Liver (tissue), 9 donors: ENCODE measurements around the gene PGR. TPM values are rescaled to one million over a fixed set of nuclear protein-coding genes. Genes with fewer than 3 reads are reported as not detected.

Experiments
- DNase-seq: peaks from one replicate; pipeline ENCODE4 v3.0.0-alpha.2; 2017; ENCODE audit warnings: low spot score
- H3K27ac ChIP-seq, 2 donors: one replicate each; pipeline ENCODE4 v1.7.0; 2013; ENCODE audit warnings: inconsistent platforms in 2 of 2, low read length in 2 of 2, control low read depth in 1 of 2, low read depth in 1 of 2, mild to moderate bottlenecking in 1 of 2
- H3K27me3 ChIP-seq, 4 donors: one replicate each; pipeline versions ENCODE4 v1.6.1 to v1.7.0; 2013; ENCODE audit warnings: low read length in 3 of 4, inconsistent platforms in 1 of 4, mild to moderate bottlenecking in 1 of 4, moderate library complexity in 1 of 4; ENCODE audit not compliant: control insufficient read depth in 4 of 4, insufficient read depth in 4 of 4
- H3K36me3 ChIP-seq, 4 donors: one replicate each; pipeline versions ENCODE4 v1.6.1 to v1.7.0; 2013; ENCODE audit warnings: low read length in 3 of 4, mild to moderate bottlenecking in 3 of 4, low read depth in 1 of 4, moderate library complexity in 1 of 4; ENCODE audit not compliant: control insufficient read depth in 4 of 4, insufficient read depth in 3 of 4
- H3K4me1 ChIP-seq, 4 donors: one replicate each; pipeline versions ENCODE4 v1.6.1 to v1.7.0; 2013; ENCODE audit warnings: low read length in 3 of 4, mild to moderate bottlenecking in 3 of 4, moderate library complexity in 1 of 4; ENCODE audit not compliant: control insufficient read depth in 4 of 4, insufficient read depth in 4 of 4
- H3K4me3 ChIP-seq, 3 donors: one replicate each; pipeline versions ENCODE4 v1.6.1 to v1.7.0; 2013; ENCODE audit warnings: low read length in 3 of 3, control low read depth in 1 of 3, low read depth in 1 of 3, mild to moderate bottlenecking in 1 of 3
- H3K9ac ChIP-seq, 2 donors: one replicate each; pipeline ENCODE4 v1.7.0; 2013; ENCODE audit warnings: low read length in 2 of 2, mild to moderate bottlenecking in 2 of 2, moderate library complexity in 2 of 2, control low read depth in 1 of 2, low read depth in 1 of 2
- H3K9me3 ChIP-seq, 4 donors: one replicate each; pipeline versions ENCODE4 v1.6.1 to v1.7.0; 2013; ENCODE audit warnings: low read length in 3 of 4; ENCODE audit not compliant: control insufficient read depth in 4 of 4
- EGR1 ChIP-seq, 2 donors: IDR thresholded peaks; 2 replicates each; pipeline ENCODE4 v1.6.1; 2016 to 2018; ENCODE audit warnings: antibody characterized with exemption in 2 of 2, low read depth in 2 of 2
- FOXA1 ChIP-seq: IDR thresholded peaks from 2 replicates; pipeline ENCODE4 v1.6.1; 2016; ENCODE audit warnings: antibody characterized with exemption
- FOXA2 ChIP-seq: IDR thresholded peaks from 2 replicates; pipeline ENCODE4 v1.6.1; 2016; ENCODE audit warnings: antibody characterized with exemption
- GABPA ChIP-seq, 2 donors: IDR thresholded peaks in 1 of 2; conservative IDR thresholded peaks in 1 of 2; 2 replicates each; pipeline ENCODE4 v1.6.1; 2016; ENCODE audit warnings: antibody characterized with exemption in 2 of 2, mild to moderate bottlenecking in 1 of 2, moderate library complexity in 1 of 2
- HNF4A ChIP-seq, 2 donors: conservative IDR thresholded peaks; 2 replicates each; pipeline ENCODE4 v1.6.1; 2016; ENCODE audit warnings: antibody characterized with exemption in 2 of 2, mild to moderate bottlenecking in 2 of 2
- HNF4G ChIP-seq: IDR thresholded peaks from 2 replicates; pipeline ENCODE4 v1.6.1; 2016; ENCODE audit warnings: antibody characterized with exemption
- JUND ChIP-seq, 2 donors: IDR thresholded peaks; 2 replicates each; pipeline ENCODE4 v1.6.1; 2016; ENCODE audit warnings: antibody characterized with exemption in 2 of 2
- RXRA ChIP-seq, 2 donors: IDR thresholded peaks; 2 replicates each; pipeline ENCODE4 v1.6.1; 2017 to 2018; ENCODE audit warnings: antibody characterized with exemption in 2 of 2, mild to moderate bottlenecking in 1 of 2
- SP1 ChIP-seq: IDR thresholded peaks from 2 replicates; pipeline ENCODE4 v1.6.1; 2018; ENCODE audit warnings: antibody characterized with exemption, mild to moderate bottlenecking
- TAF1 ChIP-seq: conservative IDR thresholded peaks from 2 replicates; pipeline ENCODE4 v1.6.1; 2016; ENCODE audit warnings: antibody characterized with exemption, mild to moderate bottlenecking
- YY1 ChIP-seq: IDR thresholded peaks from 2 replicates; pipeline ENCODE4 v1.6.1; 2016; ENCODE audit warnings: antibody characterized with exemption, mild to moderate bottlenecking
- WGBS: extraction: QIAGEN DNeasy Blood & Tissue Kit; methylation state at CpG from one replicate; pipeline ENCODE4 v1.1.7; 2013; 5-methylcytosine and 5-hydroxymethylcytosine counted together
- polyA plus RNA-seq, 2 donors: library from polyadenylated mRNA; stranded (reverse) in 1 of 2; unstranded in 1 of 2; fragments of 200-250 nt in 1 of 2; fragments of >200 nt in 1 of 2; fragmentation: Nextera tagmentation in 1 of 2; extraction: Ambion mirVana in 1 of 2; gene quantifications; one replicate each; pipeline versions ENCODE4 v1.2.1 to v1.2.3, GENCODE V29; 2013 to 2015
- total RNA-seq, 2 donors: library from RNA; depleted of rRNA; stranded (reverse); fragments of >200 nt; gene quantifications; one replicate each; pipeline ENCODE4 v1.2.3, GENCODE V29; 2014
- TF ChIP-seq, protein P1 (sequence below): IDR thresholded peaks from 2 replicates; pipeline ENCODE4 v1.6.1; 2016; ENCODE audit warnings: antibody characterized with exemption
- TF ChIP-seq, protein P2 (sequence below): fragments of 150-350 bp; IDR thresholded peaks from 2 replicates; pipeline ENCODE4 v1.5.1; 2017; ENCODE audit warnings: improper control_type of control experiment, low read depth, low read length; ENCODE audit not compliant: missing input control
- TF ChIP-seq, protein P3 (sequence below): IDR thresholded peaks from 2 replicates; pipeline ENCODE4 v1.6.1; 2016; ENCODE audit warnings: antibody characterized with exemption
- donor health status: healthy.
- donor health status: healthy.
- donor health status: healthy.
- donor health status: healthy.
- donor health status: healthy.

PGR gene
- total and polyA plus RNA-seq, 4 donors: 0.04 to 0.17 (median 0.16) TPM; not detected in 1

DNA sequence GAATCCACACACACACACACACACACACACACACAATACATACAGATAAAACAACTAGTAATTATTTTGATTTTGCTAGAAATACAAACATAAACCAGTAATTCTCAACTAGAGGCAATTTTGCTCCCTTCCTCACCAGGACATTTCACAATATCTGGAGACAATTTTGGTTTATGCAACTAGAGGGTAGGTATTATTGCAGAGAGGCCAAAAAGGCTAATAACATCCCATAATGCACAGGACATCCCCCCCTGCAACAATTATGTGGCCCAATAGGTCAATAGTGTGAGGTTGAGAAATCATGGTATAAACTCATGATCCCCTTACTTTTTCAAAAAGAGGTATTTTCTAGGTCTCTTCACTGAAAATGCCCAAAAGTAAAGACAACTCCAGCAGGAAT lies 29.0 kb downstream of the PGR start:
- Histone ChIP-seq H3K9ac (no peak overlapping the region), H3K4me1 (no peaks in the 10 kb centered on the region), H3K4me3 (no peak overlapping the region), H3K27ac (no peak overlapping the region), H3K9me3 (no peaks in the 10 kb centered on the region), H3K27me3 (no peaks in the 10 kb centered on the region), H3K36me3 (no peaks in the 10 kb centered on the region)
- TF ChIP-seq RXRA (IDR thresholded peaks at IDR 0.05) (no peak), SP1 (no peak), YY1 (no peak), JUND (IDR thresholded peaks at IDR 0.05) (no peak), GABPA (IDR thresholded peaks at IDR 0.05 in 1 of 2, conservative IDR thresholded peaks at IDR 0.05 in 1 of 2) (no peak), HNF4A (conservative IDR thresholded peaks at IDR 0.05) (no peak), HNF4G (no peak)
- TF ChIP-seq, protein P1, sequence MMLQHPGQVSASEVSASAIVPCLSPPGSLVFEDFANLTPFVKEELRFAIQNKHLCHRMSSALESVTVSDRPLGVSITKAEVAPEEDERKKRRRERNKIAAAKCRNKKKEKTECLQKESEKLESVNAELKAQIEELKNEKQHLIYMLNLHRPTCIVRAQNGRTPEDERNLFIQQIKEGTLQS: no peak
- TF ChIP-seq, protein P2, sequence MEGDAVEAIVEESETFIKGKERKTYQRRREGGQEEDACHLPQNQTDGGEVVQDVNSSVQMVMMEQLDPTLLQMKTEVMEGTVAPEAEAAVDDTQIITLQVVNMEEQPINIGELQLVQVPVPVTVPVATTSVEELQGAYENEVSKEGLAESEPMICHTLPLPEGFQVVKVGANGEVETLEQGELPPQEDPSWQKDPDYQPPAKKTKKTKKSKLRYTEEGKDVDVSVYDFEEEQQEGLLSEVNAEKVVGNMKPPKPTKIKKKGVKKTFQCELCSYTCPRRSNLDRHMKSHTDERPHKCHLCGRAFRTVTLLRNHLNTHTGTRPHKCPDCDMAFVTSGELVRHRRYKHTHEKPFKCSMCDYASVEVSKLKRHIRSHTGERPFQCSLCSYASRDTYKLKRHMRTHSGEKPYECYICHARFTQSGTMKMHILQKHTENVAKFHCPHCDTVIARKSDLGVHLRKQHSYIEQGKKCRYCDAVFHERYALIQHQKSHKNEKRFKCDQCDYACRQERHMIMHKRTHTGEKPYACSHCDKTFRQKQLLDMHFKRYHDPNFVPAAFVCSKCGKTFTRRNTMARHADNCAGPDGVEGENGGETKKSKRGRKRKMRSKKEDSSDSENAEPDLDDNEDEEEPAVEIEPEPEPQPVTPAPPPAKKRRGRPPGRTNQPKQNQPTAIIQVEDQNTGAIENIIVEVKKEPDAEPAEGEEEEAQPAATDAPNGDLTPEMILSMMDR: no peak
- TF ChIP-seq, protein P3, sequence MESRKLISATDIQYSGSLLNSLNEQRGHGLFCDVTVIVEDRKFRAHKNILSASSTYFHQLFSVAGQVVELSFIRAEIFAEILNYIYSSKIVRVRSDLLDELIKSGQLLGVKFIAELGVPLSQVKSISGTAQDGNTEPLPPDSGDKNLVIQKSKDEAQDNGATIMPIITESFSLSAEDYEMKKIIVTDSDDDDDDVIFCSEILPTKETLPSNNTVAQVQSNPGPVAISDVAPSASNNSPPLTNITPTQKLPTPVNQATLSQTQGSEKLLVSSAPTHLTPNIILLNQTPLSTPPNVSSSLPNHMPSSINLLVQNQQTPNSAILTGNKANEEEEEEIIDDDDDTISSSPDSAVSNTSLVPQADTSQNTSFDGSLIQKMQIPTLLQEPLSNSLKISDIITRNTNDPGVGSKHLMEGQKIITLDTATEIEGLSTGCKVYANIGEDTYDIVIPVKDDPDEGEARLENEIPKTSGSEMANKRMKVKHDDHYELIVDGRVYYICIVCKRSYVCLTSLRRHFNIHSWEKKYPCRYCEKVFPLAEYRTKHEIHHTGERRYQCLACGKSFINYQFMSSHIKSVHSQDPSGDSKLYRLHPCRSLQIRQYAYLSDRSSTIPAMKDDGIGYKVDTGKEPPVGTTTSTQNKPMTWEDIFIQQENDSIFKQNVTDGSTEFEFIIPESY: no peak
- no peak for DNase-seq

DNA sequence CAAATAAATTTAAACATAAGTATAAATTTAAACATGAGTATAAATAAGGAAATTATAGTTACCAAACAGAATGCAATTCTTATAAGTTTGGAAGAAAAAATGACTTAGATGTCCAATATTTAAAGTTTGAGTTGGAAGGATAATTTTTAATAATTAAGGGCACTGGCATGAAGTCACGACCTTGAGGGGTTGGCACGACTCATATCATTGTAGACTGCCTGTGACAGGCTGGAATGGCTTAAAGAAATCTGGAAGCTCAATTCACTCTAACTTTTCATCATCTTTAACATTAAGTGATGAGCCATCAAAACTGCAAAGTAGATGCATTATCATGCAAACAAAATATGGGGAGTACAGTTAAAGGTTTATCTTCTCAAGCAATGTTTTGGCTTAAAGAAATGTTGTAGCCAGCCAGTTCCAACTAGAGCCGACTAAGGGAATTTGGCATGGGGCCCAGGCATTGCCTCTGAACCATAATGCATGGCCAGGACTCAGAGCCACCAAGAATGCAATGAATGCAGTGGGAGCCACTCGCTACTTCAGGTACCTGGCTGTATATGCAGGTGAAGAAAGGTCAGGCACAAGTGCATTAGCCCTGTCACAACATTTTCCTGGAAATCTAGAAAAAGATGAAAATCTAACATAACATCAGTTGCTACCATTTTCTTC lies 33.4 kb downstream of the PGR start:
- no peak overlapping the region for H3K4me3 ChIP-seq
- no peak for TF ChIP-seq RXRA (IDR thresholded peaks at IDR 0.05)
- TF ChIP-seq, protein P3: no peak
- TF ChIP-seq YY1: no peak
- TF ChIP-seq GABPA (IDR thresholded peaks at IDR 0.05 in 1 of 2, conservative IDR thresholded peaks at IDR 0.05 in 1 of 2): no peak
- TF ChIP-seq EGR1 (IDR thresholded peaks at IDR 0.05; ENCODE audit: low read depth in 2 of 2): no peak
- TF ChIP-seq, protein P2: no peak
- no peak for TF ChIP-seq TAF1
- TF ChIP-seq FOXA1: no peak
- TF ChIP-seq HNF4G: no peak
- no peak for TF ChIP-seq FOXA2
- no peak for DNase-seq
- H3K9me3 ChIP-seq: peaks cover 0 to 4% (median 0%) of the 10 kb centered on the region in 4 donors
- H3K27ac ChIP-seq: no peak overlapping the region
- H3K27me3 ChIP-seq: no peaks in the 10 kb centered on the region
- H3K4me1 ChIP-seq: no peaks in the 10 kb centered on the region
- H3K9ac ChIP-seq: no peak overlapping the region
- H3K36me3 ChIP-seq: no peaks in the 10 kb centered on the region
- 58% methylated on average over 4 of the region's 4 CpGs for WGBS
